CD4-positive, alpha-beta T cell (primary cell): ENCODE results near the gene PPP4R3A. TPM values are rescaled to one million over a fixed set of nuclear protein-coding genes. Genes with fewer than 3 reads are reported as not detected.
"Not testable (repeated sequence)": the region's sequence is repeated elsewhere in the genome, so short reads cannot be mapped to it uniquely, and the experiment has no call there.

Source experiments
- ATAC-seq: fragments of 200-7000 bp; cut with Tn5 transposase; one replicate; pipeline ENCODE4 v1.10.0; 2022; ENCODE audit warnings: mild to moderate bottlenecking; ENCODE audit not compliant: poor library complexity
- CTCF ChIA-PET: fragments of 350-600 bp; sonication (Branson Sonifier 250); formaldehyde crosslinking; loops from one replicate; lab custom pipeline; 2021; ENCODE audit warnings: antibody characterized with exemption, inconsistent platforms; lab: Charles Lee
- POLR2A ChIA-PET: fragments of 350-600 bp; sonication (Branson Sonifier 250); formaldehyde crosslinking; loops from one replicate; lab custom pipeline; 2021; ENCODE audit warnings: antibody characterized with exemption, inconsistent platforms; lab: Charles Lee
- DNase-seq, 14 experiments: peaks; one replicate each; pipeline ENCODE4 v3.0.0-alpha.2; 2013 to 2020; ENCODE audit warnings: mixed read lengths in 2 of 14
- H3K27ac ChIP-seq, 2 donors: one replicate each; pipeline versions ENCODE4 v1.5.1 to v1.7.0; 2013; ENCODE audit warnings: low read length in 2 of 2, low read depth in 1 of 2, mild to moderate bottlenecking in 1 of 2
- H3K27me3 ChIP-seq, 2 experiments: 1 replicate in 1 of 2; 2 replicates in 1 of 2; pipeline versions ENCODE4 v1.6.1 to v1.7.0; 2013; ENCODE audit warnings: low read length in 2 of 2, control low read depth in 1 of 2, mild to moderate bottlenecking in 1 of 2, moderate library complexity in 1 of 2; ENCODE audit not compliant: insufficient read depth in 2 of 2, control insufficient read depth in 1 of 2
- H3K36me3 ChIP-seq: one replicate; pipeline ENCODE4 v1.6.1; 2013; ENCODE audit warnings: low read length, control low read depth; ENCODE audit not compliant: insufficient read depth
- H3K4me1 ChIP-seq: one replicate; pipeline ENCODE4 v1.6.1; 2013; ENCODE audit warnings: low read length, control low read depth; ENCODE audit not compliant: insufficient read depth
- H3K4me3 ChIP-seq: one replicate; pipeline ENCODE4 v1.5.1; 2013; ENCODE audit warnings: mild to moderate bottlenecking, low read length, moderate library complexity
- H3K9me3 ChIP-seq, 2 experiments: 1 replicate in 1 of 2; 2 replicates in 1 of 2; pipeline versions ENCODE4 v1.6.1 to v1.7.0; 2013; ENCODE audit warnings: low read length in 2 of 2, mild to moderate bottlenecking in 2 of 2, control low read depth in 1 of 2, moderate library complexity in 1 of 2; ENCODE audit not compliant: control insufficient read depth in 1 of 2, insufficient read depth in 1 of 2
- H3K27ac Mint-ChIP-seq: one replicate; pipeline ENCODE4 v1.8.0; 2020; ENCODE audit warnings: mixed read lengths
- H3K27me3 Mint-ChIP-seq: one replicate; pipeline ENCODE4 v1.8.0; 2021; ENCODE audit warnings: mixed read lengths
- H3K36me3 Mint-ChIP-seq: one replicate; pipeline ENCODE4 v1.8.0; 2021; ENCODE audit warnings: low read depth, mixed read lengths
- H3K4me1 Mint-ChIP-seq: one replicate; pipeline ENCODE4 v1.8.0; 2021; ENCODE audit warnings: low read depth, mixed read lengths
- H3K4me3 Mint-ChIP-seq: one replicate; pipeline ENCODE4 v1.8.0; 2020; ENCODE audit warnings: mild to moderate bottlenecking, mixed read lengths
- H3K9me3 Mint-ChIP-seq: one replicate; pipeline ENCODE4 v1.8.0; 2020; ENCODE audit warnings: mixed read lengths
- intact Hi-C, 2 experiments: fragments of 100-400 bp; cut with DNase I in 1 of 2; cut with micrococcal nuclease in 1 of 2; formaldehyde crosslinking; loops; one replicate each; pipeline versions ENCODE4 v1.15.1 to v1.9.0; 2023 to 2025; cut with DNase I, micrococcal nuclease
- total RNA-seq, 174 experiments: library from RNA in 2 of 174; stranded (reverse) in 2 of 174; gene quantifications; one replicate each; pipeline ENCODE4 v1.2.3 and lab custom pipeline; 2021 to 2026
- TF ChIP-seq, protein P1 (sequence below): fragments of 200-600 bp; IDR thresholded peaks from one replicate; pipeline ENCODE4 v1.8.0; 2022; ENCODE audit warnings: antibody characterized with exemption, mild to moderate bottlenecking

The PPP4R3A gene
- total RNA-seq, 2 experiments from 2014 or later, result 189 to 205 TPM

DNA sequence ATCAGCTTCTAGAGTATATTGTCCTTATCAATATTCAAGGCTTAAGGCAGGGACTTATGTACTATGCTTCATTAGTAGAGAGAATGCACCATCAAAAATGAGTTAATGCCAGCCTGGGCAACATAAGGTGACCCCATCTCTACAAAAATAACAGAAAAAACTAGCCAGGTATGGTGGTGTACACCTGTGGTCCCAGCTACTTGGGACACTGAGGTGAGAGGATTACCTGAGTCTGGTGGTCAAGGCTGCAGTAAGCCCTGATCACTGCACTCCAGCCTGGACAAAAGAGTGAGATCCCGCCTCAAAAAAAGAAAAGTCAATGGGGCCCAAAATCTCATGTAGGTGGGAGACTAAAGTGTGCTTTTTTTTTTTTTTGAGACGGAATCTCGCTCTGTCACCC is 8.8 kb downstream of the PPP4R3A start:
- Mint-ChIP-seq H3K4me3 (peak overlapping the region; percentile 37), H3K36me3 (peaks cover 88% of the 10 kb centered on the region), H3K27me3 (no peaks in the 10 kb centered on the region), H3K4me1 (peaks cover 83% of the 10 kb centered on the region), H3K27ac (peak overlapping the region; percentile 47), H3K9me3 (no peaks in the 10 kb centered on the region)
- intact Hi-C loops, result no loop called here
- no peak for DNase-seq
- Histone ChIP-seq H3K9me3 (no peaks in the 10 kb centered on the region), H3K36me3 (peaks cover 48% of the 10 kb centered on the region), H3K4me1 (peaks cover 62% of the 10 kb centered on the region), H3K27ac (no peak overlapping the region), H3K27me3 (no peaks in the 10 kb centered on the region), H3K4me3 (no peak overlapping the region)
- TF ChIP-seq, protein P1, sequence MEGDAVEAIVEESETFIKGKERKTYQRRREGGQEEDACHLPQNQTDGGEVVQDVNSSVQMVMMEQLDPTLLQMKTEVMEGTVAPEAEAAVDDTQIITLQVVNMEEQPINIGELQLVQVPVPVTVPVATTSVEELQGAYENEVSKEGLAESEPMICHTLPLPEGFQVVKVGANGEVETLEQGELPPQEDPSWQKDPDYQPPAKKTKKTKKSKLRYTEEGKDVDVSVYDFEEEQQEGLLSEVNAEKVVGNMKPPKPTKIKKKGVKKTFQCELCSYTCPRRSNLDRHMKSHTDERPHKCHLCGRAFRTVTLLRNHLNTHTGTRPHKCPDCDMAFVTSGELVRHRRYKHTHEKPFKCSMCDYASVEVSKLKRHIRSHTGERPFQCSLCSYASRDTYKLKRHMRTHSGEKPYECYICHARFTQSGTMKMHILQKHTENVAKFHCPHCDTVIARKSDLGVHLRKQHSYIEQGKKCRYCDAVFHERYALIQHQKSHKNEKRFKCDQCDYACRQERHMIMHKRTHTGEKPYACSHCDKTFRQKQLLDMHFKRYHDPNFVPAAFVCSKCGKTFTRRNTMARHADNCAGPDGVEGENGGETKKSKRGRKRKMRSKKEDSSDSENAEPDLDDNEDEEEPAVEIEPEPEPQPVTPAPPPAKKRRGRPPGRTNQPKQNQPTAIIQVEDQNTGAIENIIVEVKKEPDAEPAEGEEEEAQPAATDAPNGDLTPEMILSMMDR, result no peak
- POLR2A ChIA-PET, result interaction anchor here (1.8 kb wide), 1 partner anchor 9 kb away, joined by 9 read pairs; the partner anchor contains the start of gene PPP4R3A
- ATAC-seq, result no peak
- CTCF ChIA-PET, result interaction anchor here (0.6 kb wide), 1 partner anchor 608 kb away, joined by 3 read pairs; no protein-coding TSS in a partner anchor

- Histone ChIP-seq H3K4me3 (no peak overlapping the region), H3K36me3 (peaks cover 18% of the 10 kb centered on the region), H3K27me3 (no peaks in the 10 kb centered on the region), H3K9me3 (no peaks in the 10 kb centered on the region), H3K4me1 (peaks cover 54% of the 10 kb centered on the region), H3K27ac (no peak overlapping the region)
- Mint-ChIP-seq H3K9me3 (no peaks in the 10 kb centered on the region), H3K4me1 (peaks cover 81% of the 10 kb centered on the region), H3K36me3 (peaks cover 72% of the 10 kb centered on the region), H3K27ac (peak overlapping the region; percentile 82), H3K27me3 (no peaks in the 10 kb centered on the region), H3K4me3 (peak overlapping the region; percentile 30)
- intact Hi-C loops, result no loop called here
- TF ChIP-seq, protein P1, result no peak
- POLR2A ChIA-PET, result interaction anchor here (1.1 kb wide), 1 partner anchor 13 kb away, joined by 4 read pairs; the partner anchor contains the start of gene PPP4R3A
- no peak for ATAC-seq
- no peak for DNase-seq
- CTCF ChIA-PET, result no interaction called here
These were observed 13.3 kb downstream of the PPP4R3A start for GRCh38 chr14:91496790-91497189.

DNA sequence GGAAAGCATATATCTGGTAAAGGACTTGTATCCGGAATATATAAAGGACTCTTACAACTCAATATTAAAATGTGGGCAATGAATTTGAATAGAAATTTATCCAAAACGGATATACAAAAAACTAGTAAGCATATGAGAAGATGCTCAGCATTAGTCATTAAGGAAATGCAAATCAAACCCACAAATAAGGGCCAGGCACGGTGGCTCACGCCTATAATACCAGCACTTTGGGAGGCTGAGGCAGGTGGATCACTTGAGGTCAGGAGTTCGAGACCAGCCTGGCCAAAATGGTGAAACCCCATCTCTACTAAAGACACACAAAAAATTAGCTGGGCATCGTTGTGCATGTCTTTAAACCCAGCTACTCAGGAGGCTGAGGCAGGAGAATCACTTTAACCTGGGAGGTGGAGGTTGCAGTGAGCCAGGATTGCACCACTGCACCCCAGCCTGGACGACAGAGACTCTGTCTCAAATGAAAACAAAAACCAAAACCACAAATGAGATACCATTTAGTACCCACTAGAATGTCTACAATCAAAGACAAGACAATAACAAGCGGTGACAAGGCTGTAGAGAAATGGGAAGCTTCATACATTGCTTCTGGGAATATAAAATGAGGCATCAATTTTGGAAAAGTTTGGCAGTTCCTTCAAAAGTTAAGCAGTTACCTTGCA is 15.6 kb downstream of the PPP4R3A start:
- Histone ChIP-seq H3K4me1 (peaks cover 49% of the 10 kb centered on the region), H3K36me3 (peaks cover 20% of the 10 kb centered on the region), H3K27ac (peak overlapping the region in 1 of 2 donors; percentile 18)
- peak overlapping the region; percentile 30 for H3K4me3 Mint-ChIP-seq
- peak in 2 of 14 experiments; percentile 28 for DNase-seq
- ATAC-seq, result peak; percentile 50
- POLR2A ChIA-PET, result interaction anchor here (1.7 kb wide), 1 partner anchor 15 kb away, joined by 5 read pairs; no protein-coding TSS in a partner anchor
- peaks cover 69% of the 10 kb centered on the region for H3K4me1 Mint-ChIP-seq
- intact Hi-C loops, H3K27me3 Mint-ChIP-seq, H3K9me3 ChIP-seq, CTCF ChIA-PET, H3K9me3 Mint-ChIP-seq, H3K27me3 ChIP-seq, H3K4me3 ChIP-seq: not testable (repeated sequence)
- peak overlapping the region; percentile 82 for H3K27ac Mint-ChIP-seq
- peaks cover 66% of the 10 kb centered on the region for H3K36me3 Mint-ChIP-seq
